Tibial nerve (tissue), 4 donors: ENCODE results near the gene HOXC10. TPM values are rescaled to one million over a fixed set of nuclear protein-coding genes. Genes with fewer than 3 reads are reported as not detected.

Source experiments
- DNase-seq, 2 donors: peaks; one replicate each; pipeline ENCODE4 v3.0.0-alpha.2; 2019; ENCODE audit warnings: low spot score in 2 of 2
- H3K27ac ChIP-seq, 4 donors: fragments of 200-600 bp; sonication (generic) in 3 of 4; one replicate each; pipeline ENCODE4 v1.5.1; 2017 to 2019; ENCODE audit warnings: mild to moderate bottlenecking in 1 of 4
- H3K27me3 ChIP-seq, 2 donors: fragments of 200-600 bp; sonication (generic) in 1 of 2; one replicate each; pipeline versions ENCODE4 v1.5.1 to v1.6.0; 2017 to 2019
- H3K36me3 ChIP-seq, 3 donors: fragments of 200-600 bp; sonication (generic); one replicate each; pipeline ENCODE4 v1.5.1; 2018 to 2019
- H3K4me1 ChIP-seq, 4 donors: fragments of 200-600 bp; sonication (generic) in 3 of 4; one replicate each; pipeline ENCODE4 v1.5.1; 2017 to 2019
- H3K4me3 ChIP-seq, 4 donors: fragments of 200-600 bp; sonication (generic) in 3 of 4; one replicate each; pipeline ENCODE4 v1.5.1; 2017 to 2019; ENCODE audit warnings: mild to moderate bottlenecking in 1 of 4, moderate library complexity in 1 of 4
- H3K9me3 ChIP-seq, 4 donors: fragments of 200-600 bp; sonication (generic) in 3 of 4; one replicate each; pipeline ENCODE4 v1.5.1; 2017 to 2019
- EP300 ChIP-seq, 2 donors: sonication (generic); formaldehyde crosslinking; IDR thresholded peaks; one replicate each; pipeline ENCODE4 v1.6.1; 2017; ENCODE audit warnings: antibody characterized with exemption in 2 of 2, mild to moderate bottlenecking in 1 of 2
- POLR2A ChIP-seq, 2 donors: fragments of 450-650 bp; IDR thresholded peaks; one replicate each; pipeline ENCODE4 v1.6.1; 2017; ENCODE audit warnings: antibody characterized with exemption in 2 of 2, mild to moderate bottlenecking in 2 of 2, moderate library complexity in 2 of 2
- WGBS, 2 donors: methylation state at CpG; one replicate each; pipeline ENCODE4 v1.1.5; 2018; 5-methylcytosine and 5-hydroxymethylcytosine counted together
- total RNA-seq, 4 donors: library from RNA; depleted of rRNA; stranded (reverse); fragments of >200 nt; gene quantifications; one replicate each; pipeline ENCODE4 v1.1.0, GENCODE V29; 2016
- TF ChIP-seq, protein P1 (sequence below), 5 experiments: fragments of 200-600 bp in 3 of 5; fragments of 450-650 bp in 2 of 5; sonication (generic) in 3 of 5; IDR thresholded peaks; one replicate each; pipeline ENCODE4 v1.5.1; 2016 to 2019; ENCODE audit warnings: antibody characterized with exemption in 5 of 5, mild to moderate bottlenecking in 3 of 5, moderate library complexity in 2 of 5

The HOXC10 gene
- total RNA-seq, 4 donors from 2014 or later = 1.7 to 6.1 (median 2.5) TPM

DNA sequence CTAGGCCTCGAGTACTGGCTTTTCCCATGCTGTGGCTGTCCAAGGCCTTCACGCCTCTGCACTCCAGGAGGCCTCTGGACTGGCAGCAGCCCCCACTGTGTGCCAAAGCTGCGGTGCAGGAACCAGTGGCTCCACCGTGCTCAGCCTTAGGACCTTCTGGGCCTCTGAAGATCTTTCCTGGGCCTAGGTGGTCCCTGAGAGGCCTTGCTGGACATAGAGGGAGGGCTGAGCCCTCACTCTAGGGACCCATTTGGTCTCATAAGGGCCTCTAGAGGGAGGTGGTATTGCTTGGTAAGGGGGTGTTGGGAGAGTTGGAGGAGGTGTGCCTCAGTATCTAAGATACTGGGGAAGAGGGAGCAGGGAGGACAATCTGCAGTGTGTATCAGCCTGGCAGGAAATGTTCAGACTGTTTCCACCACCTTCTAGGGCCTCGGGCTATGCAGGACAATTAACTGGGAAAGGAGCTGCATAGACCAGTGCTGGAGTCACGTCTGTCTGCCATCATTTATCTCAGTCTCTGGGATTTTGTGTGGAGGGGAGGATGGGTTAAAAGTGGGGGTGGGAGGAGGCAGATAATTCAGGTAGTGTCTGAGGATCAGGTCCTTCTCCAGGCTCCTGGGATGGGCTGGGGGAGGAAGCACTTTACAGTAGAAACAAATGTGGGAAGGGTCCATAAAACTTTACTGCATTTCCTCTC lies 50.8 kb downstream of the HOXC10 start:
- TF ChIP-seq POLR2A (IDR thresholded peaks at IDR 0.05) (no peak), EP300 (IDR thresholded peaks at IDR 0.05) (no peak)
- TF ChIP-seq, protein P1, sequence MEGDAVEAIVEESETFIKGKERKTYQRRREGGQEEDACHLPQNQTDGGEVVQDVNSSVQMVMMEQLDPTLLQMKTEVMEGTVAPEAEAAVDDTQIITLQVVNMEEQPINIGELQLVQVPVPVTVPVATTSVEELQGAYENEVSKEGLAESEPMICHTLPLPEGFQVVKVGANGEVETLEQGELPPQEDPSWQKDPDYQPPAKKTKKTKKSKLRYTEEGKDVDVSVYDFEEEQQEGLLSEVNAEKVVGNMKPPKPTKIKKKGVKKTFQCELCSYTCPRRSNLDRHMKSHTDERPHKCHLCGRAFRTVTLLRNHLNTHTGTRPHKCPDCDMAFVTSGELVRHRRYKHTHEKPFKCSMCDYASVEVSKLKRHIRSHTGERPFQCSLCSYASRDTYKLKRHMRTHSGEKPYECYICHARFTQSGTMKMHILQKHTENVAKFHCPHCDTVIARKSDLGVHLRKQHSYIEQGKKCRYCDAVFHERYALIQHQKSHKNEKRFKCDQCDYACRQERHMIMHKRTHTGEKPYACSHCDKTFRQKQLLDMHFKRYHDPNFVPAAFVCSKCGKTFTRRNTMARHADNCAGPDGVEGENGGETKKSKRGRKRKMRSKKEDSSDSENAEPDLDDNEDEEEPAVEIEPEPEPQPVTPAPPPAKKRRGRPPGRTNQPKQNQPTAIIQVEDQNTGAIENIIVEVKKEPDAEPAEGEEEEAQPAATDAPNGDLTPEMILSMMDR (IDR thresholded peaks at IDR 0.05) = no peak
- WGBS, 2 donors = 49 to 64% methylated on average over 6 of the region's 6 CpGs
- Histone ChIP-seq H3K4me3 (no peak overlapping the region), H3K27ac (peak overlapping the region in 3 of 4 donors; percentile 69 to 99 (median 96)), H3K9me3 (no peaks in the 10 kb centered on the region), H3K27me3 (peaks cover 0 to 32% of the 10 kb centered on the region in 2 donors), H3K36me3 (no peaks in the 10 kb centered on the region), H3K4me1 (peaks cover 0 to 95% (median 23%) of the 10 kb centered on the region in 4 donors)
- no peak for DNase-seq

DNA sequence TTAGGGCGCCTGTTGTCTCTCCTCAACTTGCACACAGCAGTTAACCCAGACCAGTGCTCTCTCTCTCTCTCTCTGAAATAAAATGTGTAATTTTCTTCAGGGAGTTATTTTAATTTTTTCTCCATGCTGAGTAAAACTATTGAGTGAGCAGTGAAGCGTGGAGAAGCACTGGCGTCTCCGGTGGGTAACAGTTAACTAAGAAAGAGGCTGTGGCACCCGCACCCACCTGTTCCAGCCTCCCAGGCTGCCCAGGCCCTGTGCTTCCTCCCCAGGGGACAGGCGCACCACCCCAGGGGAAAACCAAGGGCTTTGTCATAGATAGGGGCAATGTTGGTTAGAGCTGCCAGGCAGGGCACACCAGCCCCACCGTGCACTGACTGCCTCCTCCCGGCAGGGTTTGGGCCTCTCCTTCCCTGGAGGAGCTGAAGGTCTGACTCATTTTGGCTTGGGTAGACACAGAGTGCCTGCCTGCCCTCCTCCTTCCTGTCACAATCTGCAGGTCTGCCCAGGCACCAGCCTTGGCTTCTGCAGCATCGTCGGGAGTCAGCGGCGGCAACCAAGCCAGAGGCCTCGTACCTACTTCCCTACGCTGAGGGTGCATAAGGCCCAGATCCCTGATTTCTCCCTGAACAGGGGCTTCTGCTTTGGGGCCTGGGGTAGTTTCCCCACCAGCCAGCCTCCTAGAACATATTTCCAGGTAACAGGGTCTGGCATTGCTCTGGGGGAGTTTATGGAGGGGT lies 51.8 kb downstream of the HOXC10 start:
- 64 to 73% methylated on average over 13 to 14 of the region's 14 CpGs for WGBS, 2 donors
- TF ChIP-seq, protein P1 (IDR thresholded peaks at IDR 0.05) = no peak
- no peak for TF ChIP-seq POLR2A (IDR thresholded peaks at IDR 0.05)
- TF ChIP-seq EP300 (IDR thresholded peaks at IDR 0.05) = no peak
- no peak overlapping the region for H3K4me3 ChIP-seq
- no peak for DNase-seq
- H3K27ac ChIP-seq = peak overlapping the region in 1 of 4 donors; percentile 66
- no peaks in the 10 kb centered on the region for H3K9me3 ChIP-seq
- no peaks in the 10 kb centered on the region for H3K36me3 ChIP-seq
- peaks cover 0 to 89% (median 23%) of the 10 kb centered on the region in 4 donors for H3K4me1 ChIP-seq
- peaks cover 0 to 23% of the 10 kb centered on the region in 2 donors for H3K27me3 ChIP-seq

DNA sequence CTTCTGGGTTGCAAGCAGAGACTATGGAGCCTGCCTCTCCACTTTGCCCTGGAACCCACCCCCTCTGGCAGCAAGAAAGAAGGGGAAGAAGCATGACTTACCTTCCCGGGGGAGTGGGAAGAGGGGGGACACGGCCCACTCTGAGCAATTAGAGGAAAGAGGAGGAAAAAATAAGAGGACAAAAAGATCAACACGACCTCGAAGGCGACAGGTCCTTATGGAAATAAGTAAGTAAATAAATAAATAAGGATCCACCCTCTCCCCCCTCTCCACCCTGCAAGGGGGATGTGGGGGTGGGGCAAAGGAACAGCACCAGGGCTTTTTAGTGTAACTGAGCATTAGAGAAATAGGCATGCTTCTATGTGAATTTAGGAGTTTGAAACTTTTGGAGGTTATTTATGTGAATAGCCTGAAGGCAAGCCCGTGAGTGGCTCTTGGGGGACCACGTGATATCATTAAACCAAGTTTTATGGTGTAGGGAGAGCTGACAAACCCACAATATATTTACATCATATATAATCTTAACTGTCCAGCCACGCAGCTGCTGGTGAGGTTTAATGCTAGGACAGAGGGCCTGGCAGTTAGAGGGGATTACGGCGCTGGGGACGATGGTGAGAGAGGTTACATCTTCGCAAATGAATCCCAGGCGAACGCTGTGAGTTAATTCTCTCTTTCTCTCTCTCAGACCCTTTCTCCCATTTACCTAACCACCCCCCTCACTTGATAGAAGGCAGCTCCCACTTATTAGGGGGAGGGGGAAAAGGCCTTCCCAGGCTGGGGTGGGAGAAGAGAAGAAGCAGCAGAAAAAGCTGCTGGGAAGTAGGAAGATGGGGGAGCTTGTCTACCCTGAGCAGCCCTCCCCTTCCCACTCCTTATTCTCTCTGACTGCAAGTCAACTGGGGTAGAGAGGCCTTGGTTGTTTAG lies 52.7 kb downstream of the HOXC10 start:
- H3K36me3 ChIP-seq = no peaks in the 10 kb centered on the region
- peaks cover 0 to 84% (median 23%) of the 10 kb centered on the region in 4 donors for H3K4me1 ChIP-seq
- DNase-seq = no peak
- H3K9me3 ChIP-seq = no peaks in the 10 kb centered on the region
- peaks cover 0 to 14% of the 10 kb centered on the region in 2 donors for H3K27me3 ChIP-seq
- no peak overlapping the region for H3K4me3 ChIP-seq
- TF ChIP-seq, protein P1 (IDR thresholded peaks at IDR 0.05) = no peak
- TF ChIP-seq EP300 (IDR thresholded peaks at IDR 0.05) (no peak), POLR2A (IDR thresholded peaks at IDR 0.05) (no peak)
- peak overlapping the region in 2 of 4 donors; percentile 66 to 83 for H3K27ac ChIP-seq
- 55 to 60% methylated on average over 14 of the region's 14 CpGs for WGBS, 2 donors

DNA sequence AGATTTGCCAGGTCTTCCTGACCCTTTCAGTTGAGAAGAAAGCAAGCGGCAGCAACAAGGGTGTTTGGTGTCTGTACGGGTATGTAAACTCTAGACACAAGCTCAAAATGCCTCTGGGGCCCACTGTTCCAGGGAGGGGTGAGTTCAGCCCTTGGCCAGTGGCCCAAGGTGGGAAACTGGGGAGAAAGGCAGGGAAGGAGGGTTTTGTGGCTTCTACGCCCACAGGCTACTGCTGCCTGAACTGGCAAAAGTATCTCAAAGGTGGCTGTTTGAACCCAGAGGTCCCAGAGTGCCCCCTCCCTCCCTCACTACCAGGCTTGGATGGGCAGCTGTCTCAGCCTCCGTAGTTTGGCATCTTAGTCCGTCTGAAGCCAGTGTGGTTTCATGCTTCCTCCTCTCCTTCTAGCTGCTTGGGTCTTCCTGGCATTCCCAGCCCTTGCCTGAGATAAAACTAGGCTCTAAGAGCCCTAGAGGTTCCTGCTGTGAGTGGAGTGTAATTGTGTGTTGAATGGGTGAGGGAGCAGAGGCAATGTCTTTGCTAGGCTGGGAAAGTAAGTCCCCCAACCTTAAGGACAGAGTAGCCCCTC lies 53.4 kb downstream of the HOXC10 start:
- no peak for DNase-seq
- TF ChIP-seq EP300 (IDR thresholded peaks at IDR 0.05) (no peak), POLR2A (IDR thresholded peaks at IDR 0.05) (no peak)
- TF ChIP-seq, protein P1 (IDR thresholded peaks at IDR 0.05) = no peak
- H3K27me3 ChIP-seq = peaks cover 0 to 7% of the 10 kb centered on the region in 2 donors
- peak overlapping the region in 3 of 4 donors; percentile 66 to 83 (median 68) for H3K27ac ChIP-seq
- WGBS, 2 donors = 41 to 51% methylated on average over 5 of the region's 5 CpGs
- peaks cover 0 to 84% (median 21%) of the 10 kb centered on the region in 4 donors for H3K4me1 ChIP-seq
- H3K36me3 ChIP-seq = no peaks in the 10 kb centered on the region
- H3K4me3 ChIP-seq = no peak overlapping the region
- no peaks in the 10 kb centered on the region for H3K9me3 ChIP-seq
